Esophagus squamous epithelium (tissue), 4 donors: Measurements from ENCODE around the gene KIAA0232.

Source experiments
- POLR2A ChIP-seq, 4 donors: fragments of 450-650 bp; IDR thresholded peaks; one replicate each; pipeline ENCODE4 v1.6.1; 2017; ENCODE audit warnings: antibody characterized with exemption in 4 of 4, mild to moderate bottlenecking in 4 of 4, moderate library complexity in 3 of 4
- TF ChIP-seq, protein P1 (sequence below), 6 experiments: fragments of 450-650 bp in 4 of 6; fragments of 200-600 bp in 2 of 6; sonication (generic) in 2 of 6; IDR thresholded peaks; one replicate each; pipeline ENCODE4 v1.5.1; 2016 to 2019; ENCODE audit warnings: antibody characterized with exemption in 6 of 6, mild to moderate bottlenecking in 4 of 6, moderate library complexity in 4 of 6

DNA sequence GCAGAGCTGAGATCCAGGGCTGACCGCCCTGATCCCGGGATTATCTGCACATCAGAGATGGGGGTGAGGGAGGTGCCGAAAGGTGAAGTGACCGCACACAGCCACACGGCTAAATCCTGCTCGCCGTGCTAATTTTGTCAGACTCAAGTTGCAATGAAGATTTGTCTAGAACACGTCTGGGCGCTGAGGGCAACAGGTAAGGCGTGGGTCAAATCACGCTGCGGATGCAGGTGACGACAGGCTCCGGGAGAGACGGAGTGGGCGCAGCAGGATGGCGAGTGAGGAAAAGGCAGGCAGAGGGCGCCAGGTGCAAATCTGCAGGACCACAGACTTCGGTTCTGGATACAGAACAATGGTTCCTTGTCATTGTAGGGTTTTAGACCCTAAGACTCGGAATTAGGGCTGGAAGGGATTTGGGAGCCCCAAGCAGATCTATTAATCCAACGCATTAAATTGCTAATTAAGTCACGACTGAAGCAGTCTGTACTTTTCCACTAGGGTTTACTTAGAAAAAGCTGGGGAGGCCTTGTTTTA lies 125.2 kb downstream of the KIAA0232 start:
- TF ChIP-seq POLR2A (IDR thresholded peaks at IDR 0.05) = no peak
- TF ChIP-seq, protein P1, sequence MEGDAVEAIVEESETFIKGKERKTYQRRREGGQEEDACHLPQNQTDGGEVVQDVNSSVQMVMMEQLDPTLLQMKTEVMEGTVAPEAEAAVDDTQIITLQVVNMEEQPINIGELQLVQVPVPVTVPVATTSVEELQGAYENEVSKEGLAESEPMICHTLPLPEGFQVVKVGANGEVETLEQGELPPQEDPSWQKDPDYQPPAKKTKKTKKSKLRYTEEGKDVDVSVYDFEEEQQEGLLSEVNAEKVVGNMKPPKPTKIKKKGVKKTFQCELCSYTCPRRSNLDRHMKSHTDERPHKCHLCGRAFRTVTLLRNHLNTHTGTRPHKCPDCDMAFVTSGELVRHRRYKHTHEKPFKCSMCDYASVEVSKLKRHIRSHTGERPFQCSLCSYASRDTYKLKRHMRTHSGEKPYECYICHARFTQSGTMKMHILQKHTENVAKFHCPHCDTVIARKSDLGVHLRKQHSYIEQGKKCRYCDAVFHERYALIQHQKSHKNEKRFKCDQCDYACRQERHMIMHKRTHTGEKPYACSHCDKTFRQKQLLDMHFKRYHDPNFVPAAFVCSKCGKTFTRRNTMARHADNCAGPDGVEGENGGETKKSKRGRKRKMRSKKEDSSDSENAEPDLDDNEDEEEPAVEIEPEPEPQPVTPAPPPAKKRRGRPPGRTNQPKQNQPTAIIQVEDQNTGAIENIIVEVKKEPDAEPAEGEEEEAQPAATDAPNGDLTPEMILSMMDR (IDR thresholded peaks at IDR 0.05) = peak; percentile 30 to 59 (median 51)
